Cardiac fibroblast (primary cell): ENCODE data around the gene SPTBN1.

ENCODE experiments used
- DNase-seq, 2 donors: peaks; one replicate each; pipeline versions ENCODE4 v3.0.0 to v3.0.0-alpha.2; 2010; ENCODE audit warnings: low read depth in 2 of 2
- H3K4me3 ChIP-seq, 2 donors: replicated peaks in 1 of 2; 1 replicate in 1 of 2; 2 replicates in 1 of 2; pipeline ENCODE4 v1.5.1; 2011; ENCODE audit warnings: low read depth in 2 of 2, low read length in 2 of 2, mild to moderate bottlenecking in 2 of 2, moderate library complexity in 1 of 2
- TF ChIP-seq, protein P1 (sequence below): IDR thresholded peaks from one replicate; pipeline ENCODE4 v1.5.1; 2011; ENCODE audit warnings: low read depth, mild to moderate bottlenecking, low read length, inconsistent platforms

The SPTBN1 gene

DNA sequence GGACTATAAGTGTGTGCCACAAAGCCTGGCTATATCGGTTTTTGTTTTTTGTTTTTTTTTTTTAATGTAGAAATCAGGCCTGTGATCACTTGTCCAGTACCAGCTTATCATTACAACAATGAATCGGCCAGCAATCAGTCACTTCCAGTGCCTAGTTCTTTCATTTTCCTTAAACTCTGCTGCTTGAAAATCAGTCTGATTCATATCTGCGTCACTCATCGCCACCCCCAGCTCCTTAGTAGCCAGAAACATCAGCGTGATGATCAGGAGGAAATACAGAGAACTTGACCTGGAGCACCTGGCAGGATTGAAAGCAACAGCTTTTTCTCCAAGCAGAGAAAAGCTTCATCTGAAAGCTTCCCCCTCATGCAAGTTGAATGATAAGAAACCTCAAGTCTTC, 75.4 kb downstream of the SPTBN1 start:
- peak; percentile 27 to 86 for DNase-seq
- H3K4me3 ChIP-seq: no peak overlapping the region
- TF ChIP-seq, protein P1, sequence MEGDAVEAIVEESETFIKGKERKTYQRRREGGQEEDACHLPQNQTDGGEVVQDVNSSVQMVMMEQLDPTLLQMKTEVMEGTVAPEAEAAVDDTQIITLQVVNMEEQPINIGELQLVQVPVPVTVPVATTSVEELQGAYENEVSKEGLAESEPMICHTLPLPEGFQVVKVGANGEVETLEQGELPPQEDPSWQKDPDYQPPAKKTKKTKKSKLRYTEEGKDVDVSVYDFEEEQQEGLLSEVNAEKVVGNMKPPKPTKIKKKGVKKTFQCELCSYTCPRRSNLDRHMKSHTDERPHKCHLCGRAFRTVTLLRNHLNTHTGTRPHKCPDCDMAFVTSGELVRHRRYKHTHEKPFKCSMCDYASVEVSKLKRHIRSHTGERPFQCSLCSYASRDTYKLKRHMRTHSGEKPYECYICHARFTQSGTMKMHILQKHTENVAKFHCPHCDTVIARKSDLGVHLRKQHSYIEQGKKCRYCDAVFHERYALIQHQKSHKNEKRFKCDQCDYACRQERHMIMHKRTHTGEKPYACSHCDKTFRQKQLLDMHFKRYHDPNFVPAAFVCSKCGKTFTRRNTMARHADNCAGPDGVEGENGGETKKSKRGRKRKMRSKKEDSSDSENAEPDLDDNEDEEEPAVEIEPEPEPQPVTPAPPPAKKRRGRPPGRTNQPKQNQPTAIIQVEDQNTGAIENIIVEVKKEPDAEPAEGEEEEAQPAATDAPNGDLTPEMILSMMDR: no peak

DNA sequence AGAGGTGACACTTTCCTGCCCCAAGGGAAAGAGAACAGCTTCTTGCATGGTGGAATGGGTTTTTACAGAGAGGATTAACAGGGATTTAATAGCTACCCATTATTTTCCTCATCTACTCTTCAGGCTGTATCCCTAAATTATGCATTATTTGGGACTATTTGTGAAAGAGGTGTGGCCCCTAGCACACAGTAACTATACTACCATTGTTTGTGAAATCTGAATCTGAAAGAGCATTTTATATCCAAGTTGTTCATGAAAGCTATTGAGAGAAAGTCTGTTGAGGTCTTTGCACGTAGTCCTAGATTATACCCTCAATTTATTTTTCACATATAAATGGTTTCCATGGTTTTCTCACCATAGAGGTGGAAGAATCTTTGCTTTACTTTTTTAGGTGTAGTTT, 78.1 kb downstream of the SPTBN1 start:
- TF ChIP-seq, protein P1: no peak
- no peak for DNase-seq
- no peak overlapping the region for H3K4me3 ChIP-seq

DNA sequence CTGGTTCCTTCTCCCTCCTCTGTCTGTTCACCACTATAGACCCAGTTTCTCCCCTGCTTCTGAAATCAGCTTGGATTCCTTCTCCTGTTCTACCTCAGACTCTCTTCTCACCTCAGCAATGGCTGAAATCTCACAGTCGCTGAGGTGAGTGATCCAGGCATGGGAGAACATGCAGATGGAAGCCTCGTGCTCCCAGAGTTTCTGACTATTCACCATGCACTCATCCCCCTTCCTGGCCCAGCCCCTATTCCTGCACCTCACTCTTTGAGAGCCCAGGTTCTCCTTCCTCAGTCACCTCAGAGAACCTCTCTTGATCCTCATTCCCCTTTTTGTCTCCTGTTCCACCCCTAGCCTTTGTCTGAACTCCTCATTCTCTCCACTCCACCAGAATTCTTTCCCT, 78.5 kb downstream of the SPTBN1 start:
- H3K4me3 ChIP-seq: no peak overlapping the region
- TF ChIP-seq, protein P1: no peak
- no peak for DNase-seq

DNA sequence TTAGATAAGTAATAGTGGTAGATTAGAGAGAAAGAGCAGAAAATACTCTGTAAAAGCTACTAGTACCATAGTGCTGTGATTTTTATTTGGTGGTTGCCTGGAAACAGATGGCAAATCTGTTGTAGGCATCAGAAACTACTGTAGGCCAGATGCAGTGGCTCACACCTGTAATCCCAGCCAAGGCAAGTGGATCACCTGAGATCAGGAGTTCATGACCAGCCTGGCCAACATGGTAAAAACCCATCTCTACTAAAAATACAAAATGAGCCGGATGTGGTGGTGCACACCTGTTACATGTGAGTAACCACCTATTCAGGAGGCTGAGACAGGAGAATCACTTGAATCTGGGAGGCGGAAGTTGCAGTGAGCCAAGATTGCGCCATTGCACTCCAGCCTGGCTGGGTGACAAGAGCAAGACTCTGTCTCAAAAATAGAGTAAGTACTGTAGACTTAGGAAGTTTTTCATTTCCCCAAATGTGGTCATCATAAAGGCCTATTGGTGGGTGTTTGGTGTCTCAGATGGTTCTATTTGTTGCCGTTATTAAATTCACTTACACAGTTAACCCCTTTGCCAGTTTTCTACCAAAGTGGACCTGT, 79.6 kb downstream of the SPTBN1 start:
- H3K4me3 ChIP-seq: no peak overlapping the region
- TF ChIP-seq, protein P1: no peak
- peak in 1 of 2 donors; percentile 24 for DNase-seq

DNA sequence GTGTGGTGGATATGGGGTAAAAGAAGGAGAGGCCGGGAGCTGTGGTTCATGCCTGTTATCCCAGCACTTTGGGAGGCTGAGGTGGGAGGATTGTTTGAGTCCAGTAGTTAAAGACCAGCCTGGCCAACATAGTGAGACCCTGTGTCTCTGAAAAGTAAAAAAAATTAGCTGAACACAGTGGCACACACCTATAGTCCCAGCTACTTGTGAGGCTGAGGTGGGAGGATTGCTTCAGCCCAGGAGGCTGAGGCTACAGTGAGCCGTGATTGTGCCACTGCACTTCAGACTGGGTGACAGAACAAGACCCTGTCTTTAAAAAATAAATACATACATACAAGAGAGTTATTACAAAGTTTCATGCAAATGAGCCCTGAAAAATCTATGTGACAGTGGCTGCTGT, 80.6 kb downstream of the SPTBN1 start:
- no peak for DNase-seq
- TF ChIP-seq, protein P1: no peak
- H3K4me3 ChIP-seq: no peak overlapping the region

DNA sequence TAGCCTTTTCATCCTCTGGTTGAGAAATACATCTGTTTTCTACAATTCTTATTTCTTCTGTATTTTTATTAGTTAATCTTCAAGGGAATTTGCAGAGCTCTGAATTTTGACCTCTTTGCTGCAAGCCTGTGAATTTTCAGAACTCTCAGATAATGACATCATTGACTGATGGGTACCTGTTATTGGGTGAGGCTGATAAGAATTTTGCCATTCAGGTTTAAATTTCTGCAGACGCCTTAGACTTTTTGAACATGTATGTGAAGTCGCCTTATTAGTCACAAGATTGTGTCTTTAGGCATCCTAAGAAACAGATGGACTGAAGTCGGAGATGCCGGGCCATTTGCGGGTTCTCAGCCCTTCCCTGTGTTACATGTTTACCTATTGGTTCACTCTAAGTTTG, 82.4 kb downstream of the SPTBN1 start:
- TF ChIP-seq, protein P1: no peak
- no peak overlapping the region for H3K4me3 ChIP-seq
- DNase-seq: no peak

DNA sequence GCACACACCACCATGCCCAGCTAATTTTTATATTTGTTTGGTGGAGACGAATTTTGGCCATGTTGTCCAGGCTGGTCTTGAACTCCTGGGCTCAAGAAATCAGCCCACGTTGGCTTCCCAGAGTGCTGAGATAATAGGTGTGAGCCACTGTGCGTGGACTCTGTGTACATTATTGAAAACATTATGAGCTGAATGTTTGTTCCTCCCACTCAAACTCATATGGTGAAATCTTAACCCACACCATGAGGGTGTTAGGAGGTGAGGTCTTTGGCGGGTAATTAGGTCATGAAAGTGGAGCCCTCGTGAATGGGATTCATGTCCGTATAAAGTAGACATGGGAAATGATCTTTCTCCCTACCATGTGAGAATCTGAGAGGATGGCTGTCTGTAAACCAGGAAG, 83.6 kb downstream of the SPTBN1 start:
- no peak for DNase-seq
- H3K4me3 ChIP-seq: no peak overlapping the region
- TF ChIP-seq, protein P1: no peak
